Parathyroid adenoma (tissue), 2 donors: ENCODE measurements around the gene GALNT9.
A peak's percentile ranks its signal among the peaks of the same experiment; 100 is the strongest.

ENCODE experiments used
- H2AFZ ChIP-seq: fragments of 300-600 bp; sonication (generic); one replicate; pipeline ENCODE4 v1.7.0; 2017; ENCODE audit warnings: antibody characterized with exemption, mild to moderate bottlenecking
- H3K27ac ChIP-seq: fragments of 300-600 bp; sonication (generic); one replicate; pipeline ENCODE4 v1.7.0; 2017
- H3K27me3 ChIP-seq: fragments of 300-600 bp; sonication (generic); one replicate; pipeline ENCODE4 v1.7.0; 2017; ENCODE audit warnings: low read length; ENCODE audit not compliant: control insufficient read depth, insufficient read depth
- H3K36me3 ChIP-seq: fragments of 300-600 bp; sonication (generic); one replicate; pipeline ENCODE4 v1.7.0; 2017; ENCODE audit warnings: low read length; ENCODE audit not compliant: control insufficient read depth, insufficient read depth
- H3K4me1 ChIP-seq: fragments of 300-600 bp; sonication (generic); one replicate; pipeline ENCODE4 v1.7.0; 2017; ENCODE audit warnings: control low read depth
- H3K4me2 ChIP-seq: fragments of 300-600 bp; sonication (generic); one replicate; pipeline ENCODE4 v1.7.0; 2017; ENCODE audit warnings: low read length
- H3K4me3 ChIP-seq: fragments of 300-600 bp; sonication (generic); one replicate; pipeline ENCODE4 v1.7.0; 2017; ENCODE audit warnings: low read depth, low read length
- H3K79me2 ChIP-seq: fragments of 300-600 bp; sonication (generic); one replicate; pipeline ENCODE4 v1.7.0; 2017; ENCODE audit warnings: control low read depth
- H3K9ac ChIP-seq: fragments of 300-600 bp; sonication (generic); one replicate; pipeline ENCODE4 v1.7.0; 2017; ENCODE audit warnings: mild to moderate bottlenecking
- H3K9me3 ChIP-seq: fragments of 300-600 bp; sonication (generic); one replicate; pipeline ENCODE4 v1.7.0; 2017; ENCODE audit warnings: low read length; ENCODE audit not compliant: control insufficient read depth
- CTCF ChIP-seq: fragments of 300-600 bp; sonication (generic); IDR thresholded peaks from one replicate; pipeline ENCODE4 v1.7.0; 2017; ENCODE audit warnings: antibody characterized with exemption, mild to moderate bottlenecking
- donor health status: primary hyperparathyroidism.

GALNT9 gene

GRCh38 chr12:132204793-132205270, 124.6 kb downstream of the GALNT9 start:
- Histone ChIP-seq H3K4me3 (no peak overlapping the region), H2AFZ (no peak overlapping the region), H3K9ac (no peak overlapping the region), H3K36me3 (no peaks in the 10 kb centered on the region), H3K27me3 (peaks cover 3% of the 10 kb centered on the region), H3K4me1 (peaks cover 11% of the 10 kb centered on the region), H3K9me3 (no peaks in the 10 kb centered on the region), H3K27ac (no peak overlapping the region), H3K4me2 (peak overlapping the region; percentile 47), H3K79me2 (no peaks in the 10 kb centered on the region)
- no peak for TF ChIP-seq CTCF

- no peak for TF ChIP-seq CTCF
- H3K4me3 ChIP-seq, result no peak overlapping the region
- H3K27ac ChIP-seq, result no peak overlapping the region
- H3K4me2 ChIP-seq, result no peak overlapping the region
- no peaks in the 10 kb centered on the region for H3K36me3 ChIP-seq
- no peaks in the 10 kb centered on the region for H3K79me2 ChIP-seq
- peaks cover 3% of the 10 kb centered on the region for H3K27me3 ChIP-seq
- no peak overlapping the region for H2AFZ ChIP-seq
- H3K9ac ChIP-seq, result no peak overlapping the region
- no peaks in the 10 kb centered on the region for H3K9me3 ChIP-seq
- H3K4me1 ChIP-seq, result peaks cover 11% of the 10 kb centered on the region
Observed at GRCh38 chr12:132204063-132204792, 125.2 kb downstream of the GALNT9 start.

- Histone ChIP-seq H3K4me3 (no peak overlapping the region), H3K27ac (no peak overlapping the region), H3K4me2 (no peak overlapping the region), H3K9me3 (no peaks in the 10 kb centered on the region), H3K36me3 (no peaks in the 10 kb centered on the region), H3K27me3 (peaks cover 2% of the 10 kb centered on the region), H3K4me1 (peaks cover 11% of the 10 kb centered on the region), H3K9ac (no peak overlapping the region), H3K79me2 (no peaks in the 10 kb centered on the region), H2AFZ (no peak overlapping the region)
- no peak for TF ChIP-seq CTCF
Observed at GRCh38 chr12:132202929-132203721, 126.3 kb downstream of the GALNT9 start.

DNA sequence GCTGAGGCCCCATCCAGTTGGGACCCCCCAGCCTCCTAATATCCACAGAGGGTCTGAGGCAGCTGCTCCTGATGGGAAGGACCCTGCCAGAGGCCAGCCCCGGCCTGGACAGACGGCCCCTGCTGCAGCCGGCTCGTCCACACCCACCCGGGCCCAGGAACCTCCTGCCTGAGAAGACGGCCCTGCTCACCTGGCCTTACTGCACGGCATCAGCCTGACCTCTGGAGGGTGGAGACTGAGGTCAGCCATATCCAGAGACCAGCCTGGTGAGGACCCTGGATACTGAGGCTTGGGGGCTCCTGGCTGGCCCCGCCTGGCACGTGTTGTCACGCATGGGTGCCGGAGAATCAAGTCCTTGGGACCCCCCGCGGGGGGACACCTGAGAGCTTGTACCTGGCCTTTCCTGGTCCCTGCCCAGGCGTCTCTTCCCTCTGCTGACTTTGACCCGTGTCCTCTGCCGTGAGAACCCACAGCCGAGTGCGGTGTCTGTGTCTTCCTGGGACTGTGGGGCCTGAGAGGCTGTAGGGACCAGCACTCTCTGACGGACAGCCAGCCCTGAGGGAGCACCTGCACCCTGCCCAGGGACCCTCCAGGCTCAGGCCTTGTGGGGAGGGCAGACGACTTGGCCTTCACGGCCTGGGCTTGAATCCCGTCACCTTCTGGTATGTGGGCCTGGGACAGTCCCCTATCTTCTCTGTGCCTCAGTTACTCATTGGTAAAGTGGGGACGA, 127.8 kb downstream of the GALNT9 start:
- no peaks in the 10 kb centered on the region for H3K27me3 ChIP-seq

More for the DNA sequence above, 127.8 kb downstream of the GALNT9 start:
- Histone ChIP-seq H2AFZ (no peak overlapping the region), H3K9ac (no peak overlapping the region), H3K27ac (no peak overlapping the region), H3K4me3 (no peak overlapping the region), H3K4me2 (no peak overlapping the region), H3K4me1 (peaks cover 9% of the 10 kb centered on the region), H3K79me2 (no peaks in the 10 kb centered on the region), H3K36me3 (no peaks in the 10 kb centered on the region), H3K9me3 (no peaks in the 10 kb centered on the region)
- TF ChIP-seq CTCF, result no peak
